GM12892 (cell line): ENCODE measurements around the gene CEP290.
"Not testable (repeated sequence)": the region's sequence is repeated elsewhere in the genome, so short reads cannot be mapped to it uniquely, and the experiment has no call there.

ENCODE experiments used
- DNase-seq: peaks from one replicate; pipeline ENCODE4 v3.0.0; 2011; ENCODE audit not compliant: insufficient read length
- FAIRE-seq: peaks from 2 replicates; lab custom pipeline; 2011; peaks lifted over from hg19 to GRCh38; lab: Jason Lieb, UNC
- POLR2A ChIP-seq: IDR thresholded peaks from 2 replicates; pipeline ENCODE4 v1.6.1; 2011; ENCODE audit warnings: low read depth, low read length, control low read depth
- POLR2AphosphoS5 ChIP-seq: IDR thresholded peaks from 2 replicates; pipeline ENCODE4 v1.6.1; 2011; ENCODE audit warnings: low read depth, low read length, control low read depth
- TAF1 ChIP-seq: IDR thresholded peaks from 2 replicates; pipeline ENCODE4 v1.6.1; 2011; ENCODE audit warnings: low read depth, mild to moderate bottlenecking, control low read depth, low read length, borderline replicate concordance

Gene CEP290

DNA sequence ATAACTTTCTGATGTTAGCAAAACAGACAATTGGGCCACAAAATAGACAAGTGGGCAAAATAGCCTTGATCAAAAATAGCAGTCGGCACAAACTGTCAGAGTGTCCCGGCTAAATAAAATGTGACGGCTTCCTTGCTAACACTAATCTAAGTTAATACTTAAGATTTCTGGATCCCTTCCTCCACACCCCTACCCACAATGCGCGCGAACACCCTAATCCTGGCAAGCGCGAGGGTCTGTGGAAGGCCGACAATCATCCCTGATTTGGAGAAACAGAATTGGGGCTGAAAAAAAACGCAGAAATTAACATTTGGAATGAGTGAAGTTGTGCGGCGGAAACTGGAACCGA, 489 bp downstream of the CEP290 start:
- DNase-seq, result no peak
- TF ChIP-seq POLR2AphosphoS5 (no peak), TAF1 (no peak), POLR2A (no peak)
- FAIRE-seq, result no peak

DNA sequence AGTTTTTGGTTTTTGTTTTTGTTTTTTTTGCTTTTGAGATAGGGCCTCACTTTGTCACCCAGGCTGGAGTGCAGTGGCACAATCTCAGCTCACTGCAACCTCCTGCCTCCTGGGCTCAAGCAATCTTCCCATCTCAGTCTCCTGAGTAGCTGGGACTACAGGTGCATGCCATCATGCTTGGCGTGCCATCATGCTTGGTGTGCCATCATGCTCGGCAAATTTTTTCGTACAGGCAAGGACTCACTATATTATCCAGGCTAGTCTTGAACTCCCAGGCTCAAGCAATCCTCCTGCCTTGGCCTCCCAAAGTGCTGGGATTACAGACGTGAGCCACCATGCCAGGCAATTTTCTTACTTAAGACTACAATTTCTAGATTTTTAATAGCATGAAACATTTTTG, 2.2 kb downstream of the CEP290 start:
- not testable (repeated sequence) for FAIRE-seq, DNase-seq

DNA sequence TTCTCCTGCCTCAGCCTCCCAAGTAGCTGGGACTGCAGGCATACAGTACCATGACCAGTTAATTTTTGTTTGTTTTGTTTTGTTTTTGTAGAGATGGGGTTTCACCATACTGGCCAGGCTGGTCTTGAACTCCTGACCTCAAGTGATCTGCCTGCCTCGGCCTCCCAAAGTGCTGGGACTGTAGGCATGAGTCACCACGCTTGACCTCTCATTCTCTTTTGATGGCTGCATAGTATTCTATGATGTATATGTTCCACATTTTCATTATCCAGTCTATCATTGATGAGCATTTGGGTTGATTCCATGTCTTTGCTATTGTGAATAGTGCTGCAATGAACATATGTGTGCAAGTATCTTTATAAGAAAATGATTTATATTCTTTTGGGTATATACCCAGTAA, 8.7 kb downstream of the CEP290 start:
- FAIRE-seq, DNase-seq: not testable (repeated sequence)

- DNase-seq (no peak), FAIRE-seq (no peak)
- TF ChIP-seq POLR2AphosphoS5, result no peak
- TF ChIP-seq TAF1, result no peak
- TF ChIP-seq POLR2A, result no peak
These were observed 9.5 kb downstream of the CEP290 start for GRCh38 chr12:88132392-88132791.

- no peak for DNase-seq
- TF ChIP-seq TAF1, result no peak
- FAIRE-seq, result no peak
These were observed 14.0 kb downstream of the CEP290 start for GRCh38 chr12:88127855-88128254.

GRCh38 chr12:88127099-88127498, 14.8 kb downstream of the CEP290 start:
- DNase-seq (no peak), FAIRE-seq (no peak)
- no peak for TF ChIP-seq POLR2A
- TF ChIP-seq TAF1, result no peak
- no peak for TF ChIP-seq POLR2AphosphoS5

DNA sequence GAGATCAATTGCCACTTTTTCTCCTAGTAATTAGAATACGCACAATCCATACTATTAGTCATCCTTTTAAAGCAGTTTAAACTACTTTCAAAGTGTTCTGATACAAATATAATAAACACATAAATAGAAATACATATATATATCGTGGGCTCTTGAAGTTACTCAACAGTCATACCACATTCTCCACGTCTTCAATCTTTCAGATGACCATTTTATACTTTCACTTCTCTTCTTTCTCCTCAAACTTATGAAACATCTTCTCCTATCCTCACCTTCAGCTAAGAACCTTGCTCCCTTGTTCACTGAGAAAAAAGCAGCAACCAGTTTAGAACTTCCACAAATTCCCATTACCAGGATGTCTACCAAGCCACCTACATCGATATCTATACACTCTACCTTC, 19.2 kb downstream of the CEP290 start:
- no peak for TF ChIP-seq TAF1
- TF ChIP-seq POLR2AphosphoS5, result no peak
- no peak for TF ChIP-seq POLR2A
- FAIRE-seq (no peak), DNase-seq (no peak)

DNA sequence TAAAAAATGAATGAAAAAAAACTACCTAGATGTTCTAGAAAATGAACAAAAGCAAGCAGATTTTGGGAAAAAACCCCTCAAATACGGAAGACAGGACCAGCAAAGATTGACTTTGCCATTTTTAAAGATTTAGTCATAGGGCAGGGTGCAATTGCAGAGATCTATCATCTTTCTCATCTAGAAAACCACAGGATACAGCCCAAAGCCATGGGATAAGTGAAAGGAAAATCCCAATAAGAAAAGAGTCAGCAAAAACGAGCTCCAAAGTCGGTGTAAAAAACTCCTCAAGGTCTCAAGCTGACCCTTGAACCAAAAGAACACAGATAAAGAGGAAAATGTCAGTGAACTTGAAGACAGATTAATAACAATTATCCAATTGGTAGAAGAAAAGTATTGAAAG, 28.0 kb downstream of the CEP290 start:
- no peak for FAIRE-seq
- DNase-seq, result no peak
- TF ChIP-seq POLR2AphosphoS5 (no peak), POLR2A (no peak), TAF1 (no peak)

GRCh38 chr12:88111074-88111652, 30.7 kb downstream of the CEP290 start:
- FAIRE-seq (no peak), DNase-seq (no peak)
- TF ChIP-seq POLR2A, result no peak
- TF ChIP-seq TAF1, result no peak
- TF ChIP-seq POLR2AphosphoS5, result no peak

DNA sequence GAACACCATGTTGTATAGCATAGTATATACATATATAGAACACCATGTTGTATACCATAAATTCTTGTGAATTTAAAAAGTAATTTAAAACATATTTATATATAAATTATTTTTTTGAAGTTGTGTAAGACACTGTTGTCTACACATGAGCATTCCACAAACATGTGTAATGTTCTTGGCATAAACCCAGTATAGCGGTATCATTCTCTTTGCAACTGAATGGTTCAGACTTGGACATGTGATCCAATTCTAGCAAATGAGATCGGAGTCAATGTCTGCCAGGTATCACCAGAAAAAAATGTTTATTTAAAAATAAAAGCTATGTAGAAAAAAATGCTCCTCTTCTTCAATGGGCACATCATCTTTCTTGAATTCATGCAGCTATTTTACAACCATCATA, 33.9 kb downstream of the CEP290 start:
- TF ChIP-seq TAF1 (no peak), POLR2AphosphoS5 (no peak), POLR2A (no peak)
- no peak for DNase-seq
- FAIRE-seq, result no peak

DNA sequence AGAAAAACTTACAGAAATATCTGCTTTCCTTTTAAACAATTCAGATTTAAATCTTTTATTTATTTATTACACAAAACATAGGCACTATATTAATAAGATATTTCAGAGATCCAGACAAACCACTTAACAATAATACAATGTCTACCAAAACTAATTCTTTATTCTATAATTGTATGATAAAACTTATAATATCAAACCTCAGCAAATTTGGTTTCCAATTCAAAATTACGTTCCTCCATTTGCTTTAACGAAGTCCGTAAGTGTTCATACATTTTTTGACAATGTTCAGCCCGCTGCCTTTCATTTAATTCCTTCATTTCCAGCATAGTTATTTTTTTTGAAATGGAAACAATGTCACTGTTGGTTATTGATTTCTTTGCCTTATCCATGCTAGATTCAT, 48.3 kb downstream of the CEP290 start:
- no peak for DNase-seq
- TF ChIP-seq POLR2AphosphoS5 (no peak), TAF1 (no peak), POLR2A (no peak)
- no peak for FAIRE-seq

GRCh38 chr12:88092771-88093170, 49.1 kb downstream of the CEP290 start:
- no peak for FAIRE-seq
- TF ChIP-seq TAF1 (no peak), POLR2AphosphoS5 (no peak), POLR2A (no peak)

GRCh38 chr12:88084210-88084609, 57.7 kb downstream of the CEP290 start:
- TF ChIP-seq TAF1, result no peak
- no peak for TF ChIP-seq POLR2AphosphoS5
- no peak for TF ChIP-seq POLR2A
- no peak for FAIRE-seq
- no peak for DNase-seq

More at GRCh38 chr12:88092771-88093170, 49.1 kb downstream of the CEP290 start:
- no peak for DNase-seq
